OCI-LY3 (cell line): Measurements from ENCODE around the gene REEP1.

Experiments
- CTCF ChIP-seq: fragments of 200-600, 300-600 bp; sonication (generic); IDR thresholded peaks from 2 replicates; pipeline ENCODE4 v1.5.1; 2014; ENCODE audit warnings: antibody characterized with exemption, low read length, low read depth
- EZH2phosphoT487 ChIP-seq: fragments of 200-600 bp; shearing (Covaris generic); IDR thresholded peaks from 2 replicates; pipeline ENCODE4 v1.6.1; 2018; ENCODE audit warnings: antibody characterized with exemption, mixed run types, low read depth

GRCh38 chr2:86202336-86202692 lies 135.1 kb downstream of the REEP1 start:
- no peak for TF ChIP-seq CTCF
- no peak for TF ChIP-seq EZH2phosphoT487
